HepG2 (cell line): Measurements from ENCODE around the gene ZC3H18. TPM values are rescaled to one million over a fixed set of nuclear protein-coding genes. Genes with fewer than 3 reads are reported as not detected.

Experiments used
- ATRX ChIP-seq: sonication (generic); formaldehyde crosslinking; IDR thresholded peaks from 2 replicates; pipeline ENCODE4 v1.4.0; 2020; ENCODE audit warnings: missing genetic modification reagents, borderline replicate concordance
- CAMTA2 ChIP-seq: sonication (generic); formaldehyde crosslinking; IDR thresholded peaks from 2 replicates; pipeline ENCODE4 v1.4.0; 2020; ENCODE audit warnings: mild to moderate bottlenecking, missing genetic modification reagents, borderline replicate concordance
- MIXL1 ChIP-seq: IDR thresholded peaks from 2 replicates; pipeline ENCODE4 v1.6.1; 2016
- NPAS2 ChIP-seq: sonication (generic); formaldehyde crosslinking; IDR thresholded peaks from 2 replicates; pipeline ENCODE4 v1.8.0; 2022; ENCODE audit warnings: mild to moderate bottlenecking, missing genetic modification reagents, borderline replicate concordance
- POLR2A ChIP-seq, 2 experiments: IDR thresholded peaks; 2 replicates each; pipeline ENCODE4 v1.6.1; 2011; ENCODE audit warnings: low read depth in 2 of 2, low read length in 2 of 2, mild to moderate bottlenecking in 1 of 2, moderate library complexity in 1 of 2; ENCODE audit not compliant: insufficient read depth in 1 of 2
- ZBTB20 ChIP-seq: sonication (generic); formaldehyde crosslinking; IDR thresholded peaks from 2 replicates; pipeline ENCODE4 v1.8.1; 2023; ENCODE audit warnings: missing genetic modification reagents, low read depth, mild to moderate bottlenecking, borderline replicate concordance
- ZBTB3 ChIP-seq: sonication (generic); formaldehyde crosslinking; IDR thresholded peaks from 2 replicates; pipeline ENCODE4 v1.4.0; 2020; ENCODE audit warnings: low read depth, mild to moderate bottlenecking, moderate library complexity, missing genetic modification reagents, borderline replicate concordance
- ZC3H4 ChIP-seq: sonication (generic); formaldehyde crosslinking; IDR thresholded peaks from 2 replicates; pipeline ENCODE4 v1.4.0; 2020; ENCODE audit warnings: missing genetic modification reagents, borderline replicate concordance
- ZNF24 ChIP-seq: fragments of 450-650 bp; IDR thresholded peaks from 2 replicates; pipeline ENCODE4 v1.6.1; 2017; ENCODE audit warnings: antibody characterized with exemption, mild to moderate bottlenecking
- ZNF556 ChIP-seq: sonication (generic); formaldehyde crosslinking; IDR thresholded peaks from 2 replicates; pipeline ENCODE4 v1.4.0; 2020; ENCODE audit warnings: mild to moderate bottlenecking, missing genetic modification reagents, borderline replicate concordance
- polyA plus RNA-seq, 8 experiments: library from polyadenylated mRNA; depleted of rRNA in 3 of 8; stranded (reverse) in 7 of 8; unstranded in 1 of 8; fragments of >200 nt; fragmentation: Illumina TruSeq in 4 of 8; extraction: Trizol in 4 of 8; gene quantifications; 2 replicates each; pipeline versions ENCODE4 v1.2.1 to v1.2.3, GENCODE V29; 2011 to 2016; ENCODE audit warnings: low read depth in 4 of 8, missing spikeins in 1 of 8, mixed read lengths in 1 of 8; ENCODE audit not compliant: insufficient read depth in 1 of 8
- total RNA-seq, 5 experiments: library from RNA; depleted of rRNA; stranded (reverse); fragments of >200 nt; fragmentation: Illumina TruSeq; extraction: Trizol; gene quantifications; 2 replicates each; pipeline ENCODE4 v1.2.3, GENCODE V29; 2016; ENCODE audit warnings: low read depth in 1 of 5
- TF ChIP-seq, protein P1 (sequence below): sonication (generic); formaldehyde crosslinking; IDR thresholded peaks from 2 replicates; pipeline ENCODE4 v1.4.0; 2020; ENCODE audit warnings: mild to moderate bottlenecking, missing genetic modification reagents
- TF ChIP-seq, protein P2 (sequence below): IDR thresholded peaks from 2 replicates; pipeline ENCODE4 v1.6.1; 2016; ENCODE audit warnings: low read depth, control low read depth
- TF ChIP-seq, protein P3 (sequence below): IDR thresholded peaks from 2 replicates; pipeline ENCODE4 v1.6.1; 2016; ENCODE audit warnings: low read depth
- TF ChIP-seq, protein P4 (sequence below): sonication (generic); formaldehyde crosslinking; IDR thresholded peaks from 2 replicates; pipeline ENCODE4 v1.4.0; 2020; ENCODE audit warnings: mild to moderate bottlenecking, missing genetic modification reagents, borderline replicate concordance
- TF ChIP-seq, protein P5 (sequence below): IDR thresholded peaks from 2 replicates; pipeline ENCODE4 v1.6.1; 2016

The ZC3H18 gene
- total and polyA plus RNA-seq, 2 of the 13 experiments (the other 11 are each of a cell fraction or from before 2014, with no cell fraction given) = 11.2 to 27.4 TPM

DNA sequence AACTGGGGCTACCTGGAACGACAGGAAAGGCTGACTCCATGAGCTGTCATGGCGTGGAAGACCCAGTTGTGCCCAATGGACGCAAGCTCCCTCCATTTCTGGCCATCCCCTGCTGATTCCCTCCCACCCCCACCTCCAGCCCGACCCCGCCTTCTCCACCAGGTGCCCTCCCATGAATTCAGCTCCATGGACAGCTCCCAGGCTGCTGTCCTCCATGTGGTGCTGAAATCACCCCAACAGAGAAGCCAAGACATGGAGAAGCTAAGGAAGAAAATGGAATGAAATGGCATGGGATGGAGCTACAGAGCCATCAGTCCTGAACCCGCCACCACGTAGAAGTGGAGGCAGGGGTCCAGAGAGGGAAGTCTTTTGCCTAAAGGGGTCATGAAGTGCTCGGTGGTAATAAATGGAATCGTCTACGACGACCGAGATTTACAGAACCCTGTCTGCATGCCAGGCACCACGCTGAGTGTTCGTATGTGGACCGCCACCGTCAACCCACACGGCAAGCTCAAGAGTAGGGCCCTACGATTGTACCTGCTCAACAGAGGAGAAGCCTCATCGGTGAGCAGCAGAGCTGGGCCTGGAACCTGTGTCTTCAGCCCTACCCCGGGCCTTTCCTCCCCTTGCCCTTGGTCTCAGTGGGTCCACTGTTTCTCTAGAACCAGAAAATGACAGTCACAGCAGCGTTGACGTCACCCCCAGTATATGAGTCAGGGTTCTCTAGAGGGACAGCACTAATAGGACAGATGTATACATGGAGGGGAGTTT, 9.3 kb upstream of the ZC3H18 start (continued):
- TF ChIP-seq, protein P1, sequence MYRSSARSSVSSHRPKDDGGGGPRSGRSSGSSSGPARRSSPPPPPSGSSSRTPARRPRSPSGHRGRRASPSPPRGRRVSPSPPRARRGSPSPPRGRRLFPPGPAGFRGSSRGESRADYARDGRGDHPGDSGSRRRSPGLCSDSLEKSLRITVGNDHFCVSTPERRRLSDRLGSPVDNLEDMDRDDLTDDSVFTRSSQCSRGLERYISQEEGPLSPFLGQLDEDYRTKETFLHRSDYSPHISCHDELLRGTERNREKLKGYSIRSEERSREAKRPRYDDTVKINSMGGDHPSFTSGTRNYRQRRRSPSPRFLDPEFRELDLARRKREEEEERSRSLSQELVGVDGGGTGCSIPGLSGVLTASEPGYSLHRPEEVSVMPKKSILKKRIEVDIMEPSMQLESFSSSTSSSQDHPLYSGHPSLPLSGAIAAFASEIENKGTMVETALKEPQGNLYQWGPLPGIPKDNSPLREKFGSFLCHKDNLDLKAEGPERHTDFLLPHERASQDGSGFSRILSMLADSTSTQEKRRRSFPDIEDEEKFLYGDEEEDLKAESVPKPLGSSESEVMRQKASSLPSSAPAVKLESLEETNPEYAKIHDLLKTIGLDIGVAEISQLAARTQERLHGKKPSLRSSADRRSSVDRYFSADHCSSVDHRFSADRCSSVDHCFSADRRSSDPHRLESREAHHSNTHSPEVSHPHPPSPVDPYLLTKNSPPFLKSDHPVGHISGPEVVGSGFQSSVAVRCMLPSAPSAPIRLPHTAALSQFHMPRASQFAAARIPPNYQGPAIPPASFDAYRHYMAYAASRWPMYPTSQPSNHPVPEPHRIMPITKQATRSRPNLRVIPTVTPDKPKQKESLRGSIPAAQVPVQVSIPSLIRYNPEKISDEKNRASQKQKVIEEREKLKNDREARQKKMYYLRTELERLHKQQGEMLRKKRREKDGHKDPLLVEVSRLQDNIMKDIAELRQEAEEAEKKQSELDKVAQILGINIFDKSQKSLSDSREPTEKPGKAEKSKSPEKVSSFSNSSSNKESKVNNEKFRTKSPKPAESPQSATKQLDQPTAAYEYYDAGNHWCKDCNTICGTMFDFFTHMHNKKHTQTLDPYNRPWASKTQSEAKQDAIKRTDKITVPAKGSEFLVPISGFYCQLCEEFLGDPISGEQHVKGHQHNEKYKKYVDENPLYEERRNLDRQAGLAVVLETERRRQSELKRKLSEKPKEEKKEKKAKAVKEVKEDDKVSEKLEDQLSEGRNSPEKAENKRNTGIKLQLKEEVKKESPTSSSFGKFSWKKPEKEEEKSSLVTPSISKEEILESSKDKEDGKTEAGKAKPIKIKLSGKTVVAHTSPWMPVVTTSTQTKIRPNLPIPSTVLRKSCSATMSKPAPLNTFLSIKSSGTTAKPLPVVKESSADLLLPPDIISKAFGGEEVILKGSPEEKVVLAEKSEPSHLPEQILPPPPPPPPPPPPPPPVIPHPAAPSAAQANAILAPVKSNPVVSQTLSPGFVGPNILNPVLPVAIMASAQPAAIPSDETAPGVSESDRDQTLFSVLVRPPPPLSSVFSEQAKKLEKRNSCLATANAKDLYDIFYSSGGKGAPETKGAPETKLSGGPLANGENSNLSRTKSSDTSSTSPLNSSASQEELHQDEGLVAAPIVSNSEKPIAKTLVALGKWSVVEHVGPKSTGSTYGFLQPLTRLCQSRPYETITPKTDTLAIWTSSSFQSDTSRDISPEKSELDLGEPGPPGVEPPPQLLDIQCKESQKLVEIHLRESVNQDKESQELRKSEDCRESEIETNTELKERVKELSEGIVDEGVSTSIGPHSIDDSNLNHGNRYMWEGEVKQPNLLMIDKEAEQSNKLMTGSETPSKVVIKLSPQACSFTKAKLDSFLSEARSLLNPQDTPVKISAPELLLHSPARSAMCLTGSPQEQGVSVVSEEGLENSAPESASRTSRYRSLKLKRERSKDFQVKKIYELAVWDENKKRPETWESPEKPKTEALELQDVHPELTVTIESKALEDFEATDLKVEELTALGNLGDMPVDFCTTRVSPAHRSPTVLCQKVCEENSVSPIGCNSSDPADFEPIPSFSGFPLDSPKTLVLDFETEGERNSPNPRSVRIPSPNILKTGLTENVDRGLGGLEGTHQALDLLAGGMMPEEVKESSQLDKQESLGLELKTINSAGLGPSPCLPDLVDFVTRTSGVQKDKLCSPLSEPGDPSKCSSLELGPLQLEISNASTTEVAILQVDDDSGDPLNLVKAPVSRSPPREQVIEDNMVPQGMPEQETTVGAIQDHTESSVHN (CRISPR knock-in tag) = peak; percentile 99
- TF ChIP-seq, protein P2, sequence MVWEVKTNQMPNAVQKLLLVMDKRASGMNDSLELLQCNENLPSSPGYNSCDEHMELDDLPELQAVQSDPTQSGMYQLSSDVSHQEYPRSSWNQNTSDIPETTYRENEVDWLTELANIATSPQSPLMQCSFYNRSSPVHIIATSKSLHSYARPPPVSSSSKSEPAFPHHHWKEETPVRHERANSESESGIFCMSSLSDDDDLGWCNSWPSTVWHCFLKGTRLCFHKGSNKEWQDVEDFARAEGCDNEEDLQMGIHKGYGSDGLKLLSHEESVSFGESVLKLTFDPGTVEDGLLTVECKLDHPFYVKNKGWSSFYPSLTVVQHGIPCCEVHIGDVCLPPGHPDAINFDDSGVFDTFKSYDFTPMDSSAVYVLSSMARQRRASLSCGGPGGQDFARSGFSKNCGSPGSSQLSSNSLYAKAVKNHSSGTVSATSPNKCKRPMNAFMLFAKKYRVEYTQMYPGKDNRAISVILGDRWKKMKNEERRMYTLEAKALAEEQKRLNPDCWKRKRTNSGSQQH (CRISPR knock-in tag) = peak; percentile 100
- TF ChIP-seq POLR2A (IDR thresholded peaks at IDR 0.05; ENCODE audit: insufficient read depth in 1 of 2, low read depth in 2 of 2, low read length in 2 of 2) (no peak), ZBTB3 (CRISPR knock-in tag) (peak; percentile 97; the same call in 1 of the 2 replicates), ZC3H4 (CRISPR knock-in tag) (peak; percentile 99), MIXL1 (CRISPR knock-in tag) (peak; percentile 99), NPAS2 (CRISPR knock-in tag) (peak; percentile 92; the same call in 1 of the 2 replicates), ATRX (CRISPR knock-in tag) (peak; percentile 97), ZNF24 (no peak), ZNF556 (peak; percentile 91), ZBTB20 (peak; percentile 99; the same call in 1 of the 2 replicates), CAMTA2 (CRISPR knock-in tag) (peak; percentile 99)
- TF ChIP-seq, protein P3, sequence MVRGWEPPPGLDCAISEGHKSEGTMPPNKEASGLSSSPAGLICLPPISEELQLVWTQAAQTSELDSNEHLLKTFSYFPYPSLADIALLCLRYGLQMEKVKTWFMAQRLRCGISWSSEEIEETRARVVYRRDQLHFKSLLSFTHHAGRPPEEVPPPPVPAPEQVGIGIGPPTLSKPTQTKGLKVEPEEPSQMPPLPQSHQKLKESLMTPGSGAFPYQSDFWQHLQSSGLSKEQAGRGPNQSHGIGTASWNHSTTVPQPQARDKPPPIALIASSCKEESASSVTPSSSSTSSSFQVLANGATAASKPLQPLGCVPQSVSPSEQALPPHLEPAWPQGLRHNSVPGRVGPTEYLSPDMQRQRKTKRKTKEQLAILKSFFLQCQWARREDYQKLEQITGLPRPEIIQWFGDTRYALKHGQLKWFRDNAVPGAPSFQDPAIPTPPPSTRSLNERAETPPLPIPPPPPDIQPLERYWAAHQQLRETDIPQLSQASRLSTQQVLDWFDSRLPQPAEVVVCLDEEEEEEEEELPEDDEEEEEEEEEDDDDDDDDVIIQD (CRISPR knock-in tag) = peak; percentile 99
- TF ChIP-seq, protein P4, sequence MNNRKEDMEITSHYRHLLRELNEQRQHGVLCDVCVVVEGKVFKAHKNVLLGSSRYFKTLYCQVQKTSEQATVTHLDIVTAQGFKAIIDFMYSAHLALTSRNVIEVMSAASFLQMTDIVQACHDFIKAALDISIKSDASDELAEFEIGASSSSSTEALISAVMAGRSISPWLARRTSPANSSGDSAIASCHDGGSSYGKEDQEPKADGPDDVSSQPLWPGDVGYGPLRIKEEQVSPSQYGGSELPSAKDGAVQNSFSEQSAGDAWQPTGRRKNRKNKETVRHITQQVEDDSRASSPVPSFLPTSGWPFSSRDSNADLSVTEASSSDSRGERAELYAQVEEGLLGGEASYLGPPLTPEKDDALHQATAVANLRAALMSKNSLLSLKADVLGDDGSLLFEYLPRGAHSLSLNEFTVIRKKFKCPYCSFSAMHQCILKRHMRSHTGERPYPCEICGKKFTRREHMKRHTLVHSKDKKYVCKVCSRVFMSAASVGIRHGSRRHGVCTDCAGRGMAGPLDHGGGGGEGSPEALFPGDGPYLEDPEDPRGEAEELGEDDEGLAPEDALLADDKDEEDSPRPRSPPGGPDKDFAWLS (CRISPR knock-in tag) = peak; percentile 69; the same call in 1 of the 2 replicates
- TF ChIP-seq, protein P5, sequence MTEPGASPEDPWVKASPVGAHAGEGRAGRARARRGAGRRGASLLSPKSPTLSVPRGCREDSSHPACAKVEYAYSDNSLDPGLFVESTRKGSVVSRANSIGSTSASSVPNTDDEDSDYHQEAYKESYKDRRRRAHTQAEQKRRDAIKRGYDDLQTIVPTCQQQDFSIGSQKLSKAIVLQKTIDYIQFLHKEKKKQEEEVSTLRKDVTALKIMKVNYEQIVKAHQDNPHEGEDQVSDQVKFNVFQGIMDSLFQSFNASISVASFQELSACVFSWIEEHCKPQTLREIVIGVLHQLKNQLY = peak; percentile 93
